Smooth muscle cell (in vitro differentiated cells): ENCODE data around the gene FOXN3. TPM values are rescaled to one million over a fixed set of nuclear protein-coding genes. Genes with fewer than 3 reads are reported as not detected.
"Not testable (repeated sequence)": the region's sequence is repeated elsewhere in the genome, so short reads cannot be mapped to it uniquely, and the experiment has no call there.

Source experiments
- DNase-seq: peaks from one replicate; lab custom pipeline; 2025; ENCODE audit not compliant: unreplicated experiment; lab: John Stamatoyannopoulos, UW
- H2AFZ ChIP-seq: fragments of 200-600 bp; sonication (generic); 2 replicates; pipeline ENCODE4 v1.6.0; 2016; ENCODE audit warnings: antibody characterized with exemption, low read depth, mild to moderate bottlenecking
- H3F3A ChIP-seq: fragments of 200-600 bp; sonication (generic); 2 replicates; pipeline ENCODE4 v1.6.0; 2017; ENCODE audit warnings: antibody characterized with exemption, low read depth
- H3K27ac ChIP-seq: fragments of 200-600 bp; sonication (generic); 2 replicates; pipeline ENCODE4 v1.5.1; 2016; ENCODE audit warnings: low read depth, mild to moderate bottlenecking
- H3K27me3 ChIP-seq: fragments of 200-600 bp; sonication (generic); 2 replicates; pipeline ENCODE4 v1.6.1; 2016; ENCODE audit warnings: low read depth, mild to moderate bottlenecking
- H3K36me3 ChIP-seq: fragments of 200-600 bp; sonication (generic); 2 replicates; pipeline ENCODE4 v1.5.1; 2016; ENCODE audit warnings: low read depth
- H3K4me1 ChIP-seq: fragments of 200-600 bp; sonication (generic); 2 replicates; pipeline ENCODE4 v1.5.1; 2016; ENCODE audit warnings: low read depth
- H3K4me2 ChIP-seq: fragments of 200-600 bp; sonication (generic); 2 replicates; pipeline ENCODE4 v1.6.0; 2016; ENCODE audit warnings: mild to moderate bottlenecking
- H3K4me3 ChIP-seq: fragments of 200-600 bp; sonication (generic); 2 replicates; pipeline ENCODE4 v1.5.1; 2016; ENCODE audit warnings: mild to moderate bottlenecking
- H3K79me2 ChIP-seq: fragments of 200-600 bp; sonication (generic); 2 replicates; pipeline ENCODE4 v1.6.0; 2016; ENCODE audit warnings: low read depth, mild to moderate bottlenecking
- H3K9ac ChIP-seq: fragments of 200-600 bp; sonication (generic); 2 replicates; pipeline ENCODE4 v1.6.0; 2016; ENCODE audit warnings: low read depth
- H3K9me3 ChIP-seq: fragments of 200-600 bp; sonication (generic); replicated peaks from 2 replicates; pipeline ENCODE4 v1.5.1; 2016; ENCODE audit warnings: low read depth
- H4K20me1 ChIP-seq: fragments of 200-600 bp; sonication (generic); 2 replicates; pipeline ENCODE4 v1.6.0; 2016; ENCODE audit warnings: low read depth
- WGBS: methylation state at CpG from one replicate; pipeline ENCODE4 v1.1.7; 2016; ENCODE audit warnings: low lambda C conversion rate; 5-methylcytosine and 5-hydroxymethylcytosine counted together
- polyA plus RNA-seq: library from polyadenylated mRNA; unstranded; fragments of >200 nt; fragmentation: Nextera tagmentation; extraction: Ambion mirVana; gene quantifications from 2 replicates; pipeline ENCODE4 v1.2.1, GENCODE V29; 2016
- total RNA-seq: library from RNA; depleted of rRNA; stranded (reverse); fragments of >200 nt; gene quantifications from 2 replicates; pipeline ENCODE4 v1.2.3, GENCODE V29; 2014
- TF ChIP-seq, protein P1 (sequence below): fragments of 200-600 bp; sonication (generic); IDR thresholded peaks from 2 replicates; pipeline ENCODE4 v1.5.1; 2017; ENCODE audit warnings: borderline replicate concordance, mild to moderate bottlenecking, antibody characterized with exemption; ENCODE audit not compliant: insufficient read depth, poor library complexity, severe bottlenecking

Gene FOXN3
- total and polyA plus RNA-seq, 2 experiments from 2014 or later, result 24.5 to 31.5 TPM

GRCh38 chr14:89155491-89155890, 261.5 kb downstream of the FOXN3 start:
- Histone ChIP-seq H2AFZ (no peak overlapping the region), H3K79me2 (no peaks in the 10 kb centered on the region)
- WGBS, result 95% methylated on average over 5 of the region's 5 CpGs

GRCh38 chr14:89151693-89152092, 265.3 kb downstream of the FOXN3 start:
- H2AFZ ChIP-seq, H3K79me2 ChIP-seq, H3K4me3 ChIP-seq, H3K9ac ChIP-seq, DNase-seq, H4K20me1 ChIP-seq, H3K36me3 ChIP-seq, H3K27me3 ChIP-seq, H3F3A ChIP-seq, H3K4me2 ChIP-seq, H3K9me3 ChIP-seq, H3K4me1 ChIP-seq, H3K27ac ChIP-seq: not testable (repeated sequence)
- 94% methylated on average over 2 of the region's 2 CpGs for WGBS

More at GRCh38 chr14:89155491-89155890, 261.5 kb downstream of the FOXN3 start:
- Histone ChIP-seq H3K27me3 (no peaks in the 10 kb centered on the region), H3K36me3 (no peaks in the 10 kb centered on the region), H3K27ac (no peak overlapping the region), H3K9me3 (no peaks in the 10 kb centered on the region), H3K9ac (no peak overlapping the region), H3F3A (no peaks in the 10 kb centered on the region), H3K4me2 (no peak overlapping the region), H3K4me1 (no peaks in the 10 kb centered on the region), H3K4me3 (no peak overlapping the region), H4K20me1 (no peaks in the 10 kb centered on the region)
- TF ChIP-seq, protein P1, sequence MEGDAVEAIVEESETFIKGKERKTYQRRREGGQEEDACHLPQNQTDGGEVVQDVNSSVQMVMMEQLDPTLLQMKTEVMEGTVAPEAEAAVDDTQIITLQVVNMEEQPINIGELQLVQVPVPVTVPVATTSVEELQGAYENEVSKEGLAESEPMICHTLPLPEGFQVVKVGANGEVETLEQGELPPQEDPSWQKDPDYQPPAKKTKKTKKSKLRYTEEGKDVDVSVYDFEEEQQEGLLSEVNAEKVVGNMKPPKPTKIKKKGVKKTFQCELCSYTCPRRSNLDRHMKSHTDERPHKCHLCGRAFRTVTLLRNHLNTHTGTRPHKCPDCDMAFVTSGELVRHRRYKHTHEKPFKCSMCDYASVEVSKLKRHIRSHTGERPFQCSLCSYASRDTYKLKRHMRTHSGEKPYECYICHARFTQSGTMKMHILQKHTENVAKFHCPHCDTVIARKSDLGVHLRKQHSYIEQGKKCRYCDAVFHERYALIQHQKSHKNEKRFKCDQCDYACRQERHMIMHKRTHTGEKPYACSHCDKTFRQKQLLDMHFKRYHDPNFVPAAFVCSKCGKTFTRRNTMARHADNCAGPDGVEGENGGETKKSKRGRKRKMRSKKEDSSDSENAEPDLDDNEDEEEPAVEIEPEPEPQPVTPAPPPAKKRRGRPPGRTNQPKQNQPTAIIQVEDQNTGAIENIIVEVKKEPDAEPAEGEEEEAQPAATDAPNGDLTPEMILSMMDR, result no peak
- DNase-seq, result no peak

- WGBS, result 84% methylated on average over 7 of the region's 7 CpGs
Observed at GRCh38 chr14:89146274-89146673, 270.8 kb downstream of the FOXN3 start.

GRCh38 chr14:89144642-89145041, 272.4 kb downstream of the FOXN3 start:
- no peaks in the 10 kb centered on the region for H3K79me2 ChIP-seq
- DNase-seq, result no peak
- 91% methylated on average over 5 of the region's 5 CpGs for WGBS
- no peak overlapping the region for H3K9ac ChIP-seq
- no peaks in the 10 kb centered on the region for H3K9me3 ChIP-seq
- H4K20me1 ChIP-seq, result no peaks in the 10 kb centered on the region
- no peaks in the 10 kb centered on the region for H3F3A ChIP-seq
- no peak overlapping the region for H3K27ac ChIP-seq
- H3K27me3 ChIP-seq, result peaks cover 3% of the 10 kb centered on the region
- H3K4me2 ChIP-seq, result no peak overlapping the region
- H3K4me3 ChIP-seq, result no peak overlapping the region
- TF ChIP-seq, protein P1, result no peak
- no peaks in the 10 kb centered on the region for H3K36me3 ChIP-seq
- H2AFZ ChIP-seq, result no peak overlapping the region
- no peaks in the 10 kb centered on the region for H3K4me1 ChIP-seq

More at GRCh38 chr14:89146274-89146673, 270.8 kb downstream of the FOXN3 start:
- Histone ChIP-seq H3K9me3 (no peaks in the 10 kb centered on the region), H3K79me2 (no peaks in the 10 kb centered on the region), H3K36me3 (no peaks in the 10 kb centered on the region), H3K27ac (no peak overlapping the region), H3K4me3 (no peak overlapping the region), H4K20me1 (no peaks in the 10 kb centered on the region), H3K27me3 (no peaks in the 10 kb centered on the region), H3K4me2 (no peak overlapping the region), H3F3A (no peaks in the 10 kb centered on the region), H2AFZ (no peak overlapping the region), H3K9ac (no peak overlapping the region), H3K4me1 (no peaks in the 10 kb centered on the region)
- no peak for DNase-seq
- TF ChIP-seq, protein P1, result no peak
